PFSK-1 (cell line): ENCODE data around the gene NCK2.

Source experiments
- FOXP2 ChIP-seq: optimal IDR thresholded peaks from 2 replicates; pipeline ENCODE3; 2011; ENCODE audit warnings: borderline replicate concordance, control low read depth, inconsistent platforms; ENCODE audit not compliant: insufficient read depth; ENCODE audit errors: extremely low read length, extremely low read depth
- POLR2AphosphoS5 ChIP-seq: IDR thresholded peaks from 2 replicates; pipeline ENCODE4 v1.6.1; 2012; ENCODE audit warnings: low read depth, mild to moderate bottlenecking, control low read depth, low read length, moderate library complexity
- SIN3A ChIP-seq: IDR thresholded peaks from 2 replicates; pipeline ENCODE4 v1.6.1; 2012; ENCODE audit warnings: mild to moderate bottlenecking, low read length, moderate library complexity, borderline replicate concordance; ENCODE audit not compliant: insufficient read depth
- TAF1 ChIP-seq: IDR thresholded peaks from 2 replicates; pipeline ENCODE4 v1.6.1; 2012; ENCODE audit warnings: low read length, control low read depth, borderline replicate concordance; ENCODE audit not compliant: insufficient read depth
- TF ChIP-seq, protein P1 (sequence below), 2 experiments: IDR thresholded peaks; 2 replicates each; pipeline versions ENCODE4 v1.6.1 to v1.8.0; 2011 to 2012; ENCODE audit warnings: low read depth in 2 of 2, low read length in 2 of 2, control low read depth in 1 of 2, inconsistent platforms in 1 of 2, mild to moderate bottlenecking in 1 of 2, moderate library complexity in 1 of 2; ENCODE audit not compliant: insufficient read depth in 1 of 2

The NCK2 gene

DNA sequence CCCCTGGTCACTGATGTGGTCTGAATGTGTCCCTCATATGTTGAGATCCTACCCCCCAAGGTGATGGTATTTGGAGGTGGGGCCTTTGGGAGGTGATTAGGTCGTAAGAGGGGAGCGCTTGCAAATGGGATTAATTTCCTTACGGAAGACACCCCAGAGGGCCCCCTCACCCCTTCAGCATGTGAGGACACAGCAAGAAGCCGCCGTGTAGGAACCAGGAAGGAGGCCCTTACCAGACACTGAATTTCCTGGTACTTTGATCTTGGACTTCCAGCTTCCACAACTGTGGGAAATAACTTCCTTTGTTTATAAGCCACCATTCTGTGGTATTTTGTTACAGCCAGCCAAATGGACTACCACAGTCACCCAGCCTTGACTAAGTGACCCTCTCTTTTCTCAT, 35.9 kb downstream of the NCK2 start:
- TF ChIP-seq, protein P1, sequence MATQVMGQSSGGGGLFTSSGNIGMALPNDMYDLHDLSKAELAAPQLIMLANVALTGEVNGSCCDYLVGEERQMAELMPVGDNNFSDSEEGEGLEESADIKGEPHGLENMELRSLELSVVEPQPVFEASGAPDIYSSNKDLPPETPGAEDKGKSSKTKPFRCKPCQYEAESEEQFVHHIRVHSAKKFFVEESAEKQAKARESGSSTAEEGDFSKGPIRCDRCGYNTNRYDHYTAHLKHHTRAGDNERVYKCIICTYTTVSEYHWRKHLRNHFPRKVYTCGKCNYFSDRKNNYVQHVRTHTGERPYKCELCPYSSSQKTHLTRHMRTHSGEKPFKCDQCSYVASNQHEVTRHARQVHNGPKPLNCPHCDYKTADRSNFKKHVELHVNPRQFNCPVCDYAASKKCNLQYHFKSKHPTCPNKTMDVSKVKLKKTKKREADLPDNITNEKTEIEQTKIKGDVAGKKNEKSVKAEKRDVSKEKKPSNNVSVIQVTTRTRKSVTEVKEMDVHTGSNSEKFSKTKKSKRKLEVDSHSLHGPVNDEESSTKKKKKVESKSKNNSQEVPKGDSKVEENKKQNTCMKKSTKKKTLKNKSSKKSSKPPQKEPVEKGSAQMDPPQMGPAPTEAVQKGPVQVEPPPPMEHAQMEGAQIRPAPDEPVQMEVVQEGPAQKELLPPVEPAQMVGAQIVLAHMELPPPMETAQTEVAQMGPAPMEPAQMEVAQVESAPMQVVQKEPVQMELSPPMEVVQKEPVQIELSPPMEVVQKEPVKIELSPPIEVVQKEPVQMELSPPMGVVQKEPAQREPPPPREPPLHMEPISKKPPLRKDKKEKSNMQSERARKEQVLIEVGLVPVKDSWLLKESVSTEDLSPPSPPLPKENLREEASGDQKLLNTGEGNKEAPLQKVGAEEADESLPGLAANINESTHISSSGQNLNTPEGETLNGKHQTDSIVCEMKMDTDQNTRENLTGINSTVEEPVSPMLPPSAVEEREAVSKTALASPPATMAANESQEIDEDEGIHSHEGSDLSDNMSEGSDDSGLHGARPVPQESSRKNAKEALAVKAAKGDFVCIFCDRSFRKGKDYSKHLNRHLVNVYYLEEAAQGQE (IDR thresholded peaks at IDR 0.05; ENCODE audit: insufficient read depth in 1 of 2, low read depth in 2 of 2, low read length in 2 of 2): no peak
- no peak for TF ChIP-seq SIN3A

DNA sequence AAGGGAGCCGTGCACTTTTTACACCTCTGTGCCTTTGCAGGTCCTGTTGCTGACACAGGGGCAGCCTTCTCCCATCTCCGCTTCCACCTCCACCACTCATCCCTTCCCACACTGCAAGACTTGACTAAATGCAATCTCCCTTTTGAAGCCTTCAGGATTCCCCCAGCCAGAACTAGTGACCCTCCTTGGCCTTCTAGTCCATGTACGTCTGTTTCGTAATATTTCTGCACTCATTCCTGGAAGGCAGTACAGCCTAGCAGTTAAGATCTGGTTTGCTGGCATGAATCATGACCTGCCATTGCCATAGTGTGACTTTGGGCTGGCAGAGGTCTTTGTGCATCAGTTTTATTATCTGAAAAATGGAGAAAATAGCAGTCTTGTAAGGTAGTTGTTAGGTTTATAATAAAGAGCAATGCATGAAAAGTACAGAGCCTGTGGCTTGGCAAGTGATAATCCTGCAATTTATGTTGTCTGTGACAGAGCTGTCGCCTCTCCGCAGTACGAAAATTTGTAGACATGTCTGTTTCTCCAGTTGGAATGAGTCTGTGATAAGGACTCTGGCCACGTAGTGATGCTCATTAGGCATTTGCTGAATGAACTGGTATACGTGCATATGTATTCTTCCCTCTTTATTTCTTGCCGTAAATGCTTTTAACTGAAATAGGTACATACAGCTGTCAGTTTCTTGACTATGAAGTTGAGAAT, 36.7 kb downstream of the NCK2 start:
- TF ChIP-seq FOXP2 (no peak), TAF1 (no peak), POLR2AphosphoS5 (no peak), SIN3A (no peak)
- TF ChIP-seq, protein P1 (IDR thresholded peaks at IDR 0.05; ENCODE audit: insufficient read depth in 1 of 2, low read depth in 2 of 2, low read length in 2 of 2): no peak

DNA sequence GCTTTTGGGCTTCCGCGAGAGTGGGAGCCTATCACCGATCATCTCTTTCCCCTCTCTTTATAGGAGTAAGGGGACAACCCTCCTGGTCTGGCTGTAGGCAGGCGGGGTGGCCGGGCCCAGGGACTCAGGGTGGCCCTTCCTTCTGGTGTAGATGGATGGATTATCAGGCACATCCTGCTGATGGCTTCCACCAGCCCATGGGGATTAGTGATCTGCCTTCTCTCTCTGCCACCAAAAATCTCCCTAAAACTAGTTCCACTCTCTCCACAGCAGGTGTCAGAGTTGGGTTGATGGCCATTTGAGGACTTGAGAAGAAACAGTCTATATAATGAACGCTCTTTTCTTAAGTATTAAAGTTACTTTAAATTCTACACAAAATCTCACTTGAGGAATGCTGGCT, 37.4 kb downstream of the NCK2 start:
- TF ChIP-seq, protein P1 (IDR thresholded peaks at IDR 0.05; ENCODE audit: insufficient read depth in 1 of 2, low read depth in 2 of 2, low read length in 2 of 2): no peak
- TF ChIP-seq POLR2AphosphoS5 (no peak), SIN3A (no peak), FOXP2 (no peak), TAF1 (no peak)

DNA sequence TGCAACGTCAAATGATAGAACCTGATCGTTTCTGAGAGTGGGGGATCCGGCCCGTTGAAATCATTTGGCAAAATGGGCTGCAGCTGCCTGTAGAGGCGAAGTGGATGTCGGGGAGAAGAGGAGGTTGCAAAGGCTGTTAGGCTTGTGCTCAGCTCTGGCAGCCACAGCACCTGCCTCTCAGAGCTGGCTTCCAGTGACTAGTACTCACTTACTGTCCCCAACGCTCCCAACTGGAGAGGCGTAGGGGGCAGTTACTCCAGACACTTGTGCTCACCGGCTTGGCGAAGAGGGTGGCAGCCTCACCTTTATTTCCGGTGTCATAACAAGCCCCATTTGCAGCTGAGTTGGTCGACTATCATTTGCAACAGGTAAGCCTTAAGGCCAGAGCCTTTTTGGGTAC, 37.9 kb downstream of the NCK2 start:
- TF ChIP-seq POLR2AphosphoS5: no peak
- TF ChIP-seq FOXP2: no peak

DNA sequence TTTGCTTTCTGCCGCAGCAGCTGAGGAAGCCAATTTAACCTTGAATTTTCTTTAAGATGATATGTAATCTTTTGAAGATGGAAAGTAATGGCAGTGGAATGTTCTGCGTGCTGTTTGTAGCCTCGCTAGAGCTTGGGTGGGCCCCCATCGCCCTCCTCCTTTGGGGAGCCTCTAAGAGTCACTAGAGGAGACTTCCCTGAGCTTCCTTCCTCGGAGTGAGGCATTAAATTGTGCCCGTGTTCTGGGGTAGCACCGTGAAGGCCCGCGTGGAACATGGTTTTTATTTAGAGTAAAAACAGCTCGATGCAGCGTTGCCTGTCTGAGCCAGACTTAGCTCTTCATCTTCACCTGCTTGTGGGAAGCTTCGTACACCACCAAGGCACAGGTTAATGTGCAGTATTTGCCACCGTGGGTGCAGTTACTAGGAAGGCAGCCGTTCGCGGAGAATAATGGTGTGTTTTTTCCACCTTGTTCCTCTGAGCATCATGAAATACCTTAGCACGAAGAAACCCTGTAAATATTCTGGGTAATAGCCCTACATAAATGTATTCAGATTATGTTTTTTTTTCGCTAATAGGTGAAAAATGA, 38.5 kb downstream of the NCK2 start:
- TF ChIP-seq FOXP2: no peak
- no peak for TF ChIP-seq POLR2AphosphoS5
- TF ChIP-seq, protein P1 (IDR thresholded peaks at IDR 0.05; ENCODE audit: insufficient read depth in 1 of 2, low read depth in 2 of 2, low read length in 2 of 2): no peak
- no peak for TF ChIP-seq SIN3A
- TF ChIP-seq TAF1: no peak
